Naive thymus-derived CD4-positive, alpha-beta T cell (primary cell): Measurements from ENCODE around the gene OOSP1. TPM values are rescaled to one million over a fixed set of nuclear protein-coding genes. Genes with fewer than 3 reads are reported as not detected.

ENCODE experiments used
- ATAC-seq: fragments of 150-1000 bp; cut with Tn5 transposase; 2 replicates; pipeline ENCODE4 v1.10.0; 2021; ENCODE audit warnings: mild to moderate bottlenecking, moderate library complexity
- CTCF ChIA-PET: fragments of 350-600 bp; sonication (Branson Sonifier 250); formaldehyde crosslinking; loops from one replicate; lab custom pipeline; 2021; ENCODE audit warnings: antibody characterized with exemption; lab: Charles Lee
- POLR2A ChIA-PET: fragments of 350-600 bp; sonication (Branson Sonifier 250); formaldehyde crosslinking; loops from one replicate; lab custom pipeline; 2021; ENCODE audit warnings: antibody characterized with exemption, inconsistent platforms; lab: Charles Lee
- DNase-seq, 9 donors: peaks; one replicate each; pipeline versions ENCODE4 v3.0.0 to v3.0.0-alpha.2; 2020 to 2022; ENCODE audit warnings: mixed read lengths in 1 of 9
- H3K27ac ChIP-seq: one replicate; pipeline ENCODE4 v1.7.0; 2013; ENCODE audit warnings: mild to moderate bottlenecking, low read depth, low read length, moderate library complexity
- H3K27me3 ChIP-seq, 2 donors: one replicate each; pipeline ENCODE4 v1.7.0; 2013; ENCODE audit warnings: low read length in 2 of 2, mild to moderate bottlenecking in 2 of 2, moderate library complexity in 2 of 2; ENCODE audit not compliant: control insufficient read depth in 2 of 2, insufficient read depth in 2 of 2
- H3K36me3 ChIP-seq, 3 experiments: 1 replicate in 2 of 3; 2 replicates in 1 of 3; pipeline ENCODE4 v1.7.0; 2013; ENCODE audit warnings: low read length in 3 of 3, mild to moderate bottlenecking in 3 of 3, moderate library complexity in 1 of 3; ENCODE audit not compliant: insufficient read depth in 3 of 3, control insufficient read depth in 2 of 3
- H3K4me1 ChIP-seq, 2 donors: one replicate each; pipeline ENCODE4 v1.7.0; 2013; ENCODE audit warnings: low read length in 2 of 2, mild to moderate bottlenecking in 2 of 2, moderate library complexity in 1 of 2; ENCODE audit not compliant: control insufficient read depth in 2 of 2, insufficient read depth in 2 of 2
- H3K4me3 ChIP-seq: 2 replicates; pipeline ENCODE4 v1.7.0; 2013; ENCODE audit warnings: mild to moderate bottlenecking, low read length
- H3K9me3 ChIP-seq, 3 experiments: 1 replicate in 2 of 3; 2 replicates in 1 of 3; pipeline ENCODE4 v1.7.0; 2013; ENCODE audit warnings: low read length in 3 of 3; ENCODE audit not compliant: control insufficient read depth in 2 of 3
- H3K27ac Mint-ChIP-seq, 9 donors: one replicate each; pipeline ENCODE4 v1.8.0; 2020 to 2022; ENCODE audit warnings: mixed read lengths in 9 of 9, mild to moderate bottlenecking in 8 of 9, moderate library complexity in 5 of 9, inconsistent platforms in 2 of 9
- H3K27me3 Mint-ChIP-seq, 5 donors: one replicate each; pipeline ENCODE4 v1.8.0; 2021 to 2022; ENCODE audit warnings: mixed read lengths in 5 of 5, mild to moderate bottlenecking in 1 of 5
- H3K36me3 Mint-ChIP-seq, 5 donors: one replicate each; pipeline ENCODE4 v1.8.0; 2020 to 2022; ENCODE audit warnings: mixed read lengths in 5 of 5, mild to moderate bottlenecking in 3 of 5, inconsistent platforms in 1 of 5
- H3K4me1 Mint-ChIP-seq, 7 donors: one replicate each; pipeline ENCODE4 v1.8.0; 2020 to 2022; ENCODE audit warnings: mixed read lengths in 7 of 7, mild to moderate bottlenecking in 3 of 7, inconsistent platforms in 1 of 7
- H3K4me3 Mint-ChIP-seq, 10 donors: one replicate each; pipeline ENCODE4 v1.8.0; 2020 to 2022; ENCODE audit warnings: mild to moderate bottlenecking in 10 of 10, mixed read lengths in 10 of 10, moderate library complexity in 6 of 10, inconsistent platforms in 2 of 10
- H3K9me3 Mint-ChIP-seq, 11 donors: one replicate each; pipeline ENCODE4 v1.8.0; 2020 to 2022; ENCODE audit warnings: mixed read lengths in 11 of 11, mild to moderate bottlenecking in 4 of 11, inconsistent platforms in 1 of 11, moderate library complexity in 1 of 11
- intact Hi-C, 2 donors: fragments of 100-400 bp; cut with micrococcal nuclease; formaldehyde crosslinking; loops; one replicate each; pipeline ENCODE4 v1.15.1; 2023
- polyA plus RNA-seq, 2 donors: library from polyadenylated mRNA; unstranded; fragments of 300-500 nt; fragmentation: Illumina TruSeq; gene quantifications; one replicate each; pipeline ENCODE4 v1.2.3, GENCODE V29; 2021
- total RNA-seq, 6 experiments: library from RNA in 5 of 6; stranded (reverse) in 5 of 6; gene quantifications; 1 replicate in 5 of 6; 2 replicates in 1 of 6; pipeline ENCODE4 v1.2.3 and lab custom pipeline; 2021 to 2026

Gene OOSP1
- total and polyA plus RNA-seq, 7 experiments from 2014 or later = not detected

DNA sequence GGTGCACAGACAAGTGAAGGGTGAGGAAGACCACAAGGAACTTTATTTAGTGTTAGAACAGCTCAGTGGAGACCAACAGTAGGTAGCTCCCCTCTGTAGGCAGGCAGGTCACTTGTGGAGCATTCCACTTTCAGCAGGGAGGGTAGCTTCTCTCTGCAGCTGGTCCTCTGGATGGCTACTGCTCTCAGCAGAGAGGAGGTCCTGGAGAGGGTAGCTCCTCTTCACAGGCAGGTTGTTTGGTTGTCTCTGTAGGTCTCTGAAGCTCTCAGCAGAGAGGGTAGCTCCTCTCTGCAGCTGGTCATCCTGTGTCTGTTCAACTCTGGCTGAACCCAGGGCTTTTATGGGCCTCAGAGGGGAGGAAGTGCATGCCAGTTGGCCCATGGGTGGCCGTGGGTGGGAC, 6.5 kb upstream of the OOSP1 start:
- no peak overlapping the region for H3K27ac Mint-ChIP-seq

DNA sequence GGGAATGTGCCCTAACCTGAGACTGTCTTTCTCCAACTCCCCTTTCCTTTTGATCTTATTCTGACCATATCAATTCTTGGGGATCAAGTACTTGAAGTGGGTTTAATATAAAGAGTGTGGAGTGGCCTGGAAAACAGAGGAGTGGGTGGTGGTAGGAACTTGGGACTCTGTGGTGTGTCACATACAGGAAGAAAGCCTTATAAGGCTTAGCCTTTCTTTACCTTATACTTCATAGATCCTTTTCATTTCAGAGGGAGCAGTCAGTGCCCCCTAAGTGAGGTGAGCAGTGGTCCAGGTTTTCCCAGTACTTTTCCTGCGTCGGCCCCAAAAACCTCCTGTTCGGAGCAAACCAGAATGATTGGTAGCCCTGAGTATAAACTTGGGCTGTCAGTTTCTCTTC, 486 bp downstream of the OOSP1 start:
- H3K36me3 ChIP-seq = no peaks in the 10 kb centered on the region
- H3K27ac ChIP-seq = no peak overlapping the region
- intact Hi-C loops = no loop called here
- peaks cover 0 to 25% (median 22%) of the 10 kb centered on the region in 5 donors for H3K27me3 Mint-ChIP-seq
- DNase-seq (no peak), ATAC-seq (no peak)
- ChIA-PET POLR2A (no interaction called here), CTCF (interaction anchor here (0.6 kb wide), 1 partner anchor 36 kb away, joined by 3 read pairs; no protein-coding TSS in a partner anchor)
- peaks cover 0 to 5% (median 0%) of the 10 kb centered on the region in 7 donors for H3K4me1 Mint-ChIP-seq
- no peaks in the 10 kb centered on the region for H3K36me3 Mint-ChIP-seq
- peaks cover 0 to 8% (median 0%) of the 10 kb centered on the region in 11 donors for H3K9me3 Mint-ChIP-seq
- no peaks in the 10 kb centered on the region for H3K4me1 ChIP-seq
- no peaks in the 10 kb centered on the region for H3K9me3 ChIP-seq
- no peak overlapping the region for H3K4me3 ChIP-seq
- H3K27ac Mint-ChIP-seq = no peak overlapping the region
- no peaks in the 10 kb centered on the region for H3K27me3 ChIP-seq
- H3K4me3 Mint-ChIP-seq = no peak overlapping the region

More for the DNA sequence above, 6.5 kb upstream of the OOSP1 start:
- H3K4me3 ChIP-seq = no peak overlapping the region
- H3K27me3 ChIP-seq = no peaks in the 10 kb centered on the region
- Mint-ChIP-seq H3K27me3 (peaks cover 0 to 9% (median 5%) of the 10 kb centered on the region in 5 donors), H3K36me3 (peaks cover 0 to 13% (median 5%) of the 10 kb centered on the region in 5 donors), H3K4me1 (no peaks in the 10 kb centered on the region), H3K9me3 (peaks cover 7 to 45% (median 17%) of the 10 kb centered on the region in 11 donors), H3K4me3 (no peak overlapping the region)
- H3K4me1 ChIP-seq = no peaks in the 10 kb centered on the region
- H3K27ac ChIP-seq = no peak overlapping the region
- ChIA-PET POLR2A (no interaction called here), CTCF (interaction anchor here (0.6 kb wide), 1 partner anchor 13 kb away, joined by 3 read pairs; no protein-coding TSS in a partner anchor)
- peaks cover 0 to 11% (median 0%) of the 10 kb centered on the region in 3 experiments for H3K9me3 ChIP-seq
- H3K36me3 ChIP-seq = no peaks in the 10 kb centered on the region
- intact Hi-C loops = no loop called here
- ATAC-seq (no peak), DNase-seq (no peak)

DNA sequence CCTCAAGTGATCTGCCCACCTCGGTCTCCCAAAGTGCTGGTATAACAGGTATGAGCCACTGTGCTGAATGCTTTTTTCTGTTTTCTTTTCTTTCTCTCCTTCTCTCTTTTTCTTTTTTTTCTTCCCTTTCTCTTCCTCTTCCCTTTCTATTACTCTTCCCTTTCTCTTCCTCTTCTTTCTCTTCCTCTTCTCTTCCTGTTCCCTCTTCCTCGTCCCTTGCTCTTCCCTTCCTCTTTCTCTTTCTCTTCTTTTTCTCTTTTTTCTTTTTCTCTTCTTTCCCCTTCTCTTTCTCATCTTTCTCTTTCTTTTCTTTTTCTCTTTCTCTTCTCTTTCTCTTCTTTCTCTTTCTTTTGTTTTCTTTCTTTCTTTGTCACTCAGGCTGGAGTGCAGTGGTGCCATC, 1.2 kb downstream of the OOSP1 start:
- intact Hi-C loops = no loop called here
- Mint-ChIP-seq H3K27ac (no peak overlapping the region), H3K27me3 (peaks cover 0 to 32% (median 23%) of the 10 kb centered on the region in 5 donors), H3K9me3 (peaks cover 0 to 13% (median 1%) of the 10 kb centered on the region in 11 donors), H3K4me3 (no peak overlapping the region), H3K36me3 (no peaks in the 10 kb centered on the region), H3K4me1 (peaks cover 0 to 5% (median 0%) of the 10 kb centered on the region in 7 donors)
- ATAC-seq = no peak
- Histone ChIP-seq H3K27ac (no peak overlapping the region), H3K27me3 (no peaks in the 10 kb centered on the region), H3K4me1 (no peaks in the 10 kb centered on the region), H3K36me3 (no peaks in the 10 kb centered on the region), H3K9me3 (no peaks in the 10 kb centered on the region), H3K4me3 (no peak overlapping the region)
- ChIA-PET CTCF (no interaction called here), POLR2A (no interaction called here)
- DNase-seq = no peak

DNA sequence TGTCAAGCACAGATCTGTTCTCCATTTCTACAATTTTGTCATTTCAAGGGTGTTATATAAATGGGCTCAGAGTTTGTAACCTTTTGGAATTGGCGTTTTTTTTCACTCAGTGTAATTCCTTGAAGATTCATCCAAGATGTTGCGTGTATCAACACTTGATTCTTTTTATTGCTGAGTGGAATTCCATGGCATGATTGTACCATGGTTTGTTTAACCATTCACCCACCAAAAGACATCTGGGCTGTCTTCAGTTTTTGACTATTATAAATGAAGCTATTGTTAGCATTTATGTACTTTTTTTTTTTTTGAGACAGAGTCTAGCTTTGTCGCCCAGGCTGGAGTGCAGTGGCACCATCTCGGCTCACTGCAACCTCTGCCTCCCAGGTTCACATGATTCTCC, 2.9 kb downstream of the OOSP1 start:
- POLR2A ChIA-PET = no interaction called here
- Histone ChIP-seq H3K4me1 (no peaks in the 10 kb centered on the region), H3K27ac (no peak overlapping the region), H3K9me3 (no peaks in the 10 kb centered on the region), H3K4me3 (no peak overlapping the region), H3K27me3 (no peaks in the 10 kb centered on the region), H3K36me3 (no peaks in the 10 kb centered on the region)
- ATAC-seq = no peak
- no peak overlapping the region for H3K27ac Mint-ChIP-seq
- H3K27me3 Mint-ChIP-seq = peaks cover 0 to 42% (median 32%) of the 10 kb centered on the region in 5 donors
- H3K4me1 Mint-ChIP-seq = peaks cover 0 to 5% (median 0%) of the 10 kb centered on the region in 7 donors
- H3K9me3 Mint-ChIP-seq = peaks cover 0 to 13% (median 2%) of the 10 kb centered on the region in 11 donors
- H3K36me3 Mint-ChIP-seq = peaks cover 0 to 5% (median 0%) of the 10 kb centered on the region in 5 donors
- CTCF ChIA-PET = no interaction called here
- H3K4me3 Mint-ChIP-seq = no peak overlapping the region
- no peak for DNase-seq
- intact Hi-C loops = no loop called here

DNA sequence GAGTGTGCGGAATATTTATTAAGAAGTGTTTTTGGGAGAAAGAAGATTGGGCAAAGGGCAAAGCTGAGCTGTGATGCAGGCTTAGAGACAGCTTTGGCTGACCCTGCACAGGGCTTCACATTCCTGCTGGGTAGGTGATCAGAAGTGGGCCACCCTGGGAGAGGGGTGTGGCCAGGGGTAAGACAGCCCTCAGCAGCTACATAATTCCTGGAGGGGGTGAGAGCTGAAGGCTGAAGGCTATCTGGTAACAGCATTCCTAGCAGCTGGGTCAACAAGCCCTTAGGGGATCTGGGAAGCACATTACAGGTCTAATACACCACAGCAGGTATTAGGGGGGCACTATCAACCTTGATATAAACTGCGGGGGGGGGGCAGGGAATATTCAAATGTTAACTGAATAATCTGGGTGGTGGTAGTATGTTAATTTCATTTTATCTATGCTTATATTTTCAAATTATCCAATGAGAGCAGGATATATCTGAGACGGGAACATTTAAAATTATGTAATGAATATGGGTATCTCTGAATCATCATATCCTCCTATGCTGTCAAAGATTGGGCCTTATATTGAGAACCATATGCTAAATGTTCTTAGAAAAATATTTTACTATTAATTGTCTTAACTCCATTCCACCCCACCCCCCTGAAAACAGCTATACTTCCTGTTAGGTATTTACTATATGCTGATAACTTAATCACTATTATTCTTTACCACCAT, 5.9 kb downstream of the OOSP1 start:
- POLR2A ChIA-PET = interaction anchor here (0.6 kb wide), 1 partner anchor 49 kb away, joined by 5 read pairs; no protein-coding TSS in a partner anchor
- Histone ChIP-seq H3K27me3 (no peaks in the 10 kb centered on the region), H3K4me3 (no peak overlapping the region), H3K36me3 (no peaks in the 10 kb centered on the region), H3K27ac (no peak overlapping the region), H3K4me1 (no peaks in the 10 kb centered on the region), H3K9me3 (no peaks in the 10 kb centered on the region)
- Mint-ChIP-seq H3K36me3 (peaks cover 0 to 5% (median 0%) of the 10 kb centered on the region in 5 donors), H3K4me3 (no peak overlapping the region), H3K27me3 (peaks cover 0 to 53% (median 41%) of the 10 kb centered on the region in 5 donors), H3K4me1 (peaks cover 0 to 4% (median 0%) of the 10 kb centered on the region in 7 donors), H3K9me3 (peaks cover 0 to 8% (median 2%) of the 10 kb centered on the region in 11 donors), H3K27ac (no peak overlapping the region)
- intact Hi-C loops = no loop called here
- DNase-seq (no peak), ATAC-seq (no peak)
- CTCF ChIA-PET = no interaction called here

DNA sequence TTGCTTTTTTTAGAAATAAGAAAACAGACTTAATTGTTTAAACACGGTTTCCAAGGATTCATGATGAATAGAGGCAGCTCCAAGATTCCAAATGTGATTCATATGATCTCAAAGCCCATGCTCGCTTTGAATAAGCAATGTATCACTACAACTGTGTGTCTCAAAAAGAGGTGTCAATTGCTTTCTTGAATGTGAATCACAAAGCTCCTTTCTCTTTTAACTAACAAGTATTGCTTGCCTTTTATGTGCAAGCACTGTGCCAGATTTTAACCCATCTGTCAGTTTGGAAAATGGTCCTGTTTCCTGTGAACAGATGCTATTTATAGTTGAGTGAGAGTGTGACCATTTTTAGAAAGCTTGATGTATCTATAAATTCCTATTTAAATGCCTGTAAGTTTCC, 6.5 kb downstream of the OOSP1 start:
- Mint-ChIP-seq H3K27ac (no peak overlapping the region), H3K9me3 (peaks cover 0 to 8% (median 1%) of the 10 kb centered on the region in 11 donors), H3K27me3 (peaks cover 0 to 53% (median 40%) of the 10 kb centered on the region in 5 donors), H3K4me1 (no peaks in the 10 kb centered on the region), H3K36me3 (peaks cover 0 to 5% (median 0%) of the 10 kb centered on the region in 5 donors), H3K4me3 (no peak overlapping the region)
- POLR2A ChIA-PET = no interaction called here
- Histone ChIP-seq H3K36me3 (no peaks in the 10 kb centered on the region), H3K9me3 (no peaks in the 10 kb centered on the region), H3K4me1 (no peaks in the 10 kb centered on the region), H3K27me3 (no peaks in the 10 kb centered on the region), H3K27ac (no peak overlapping the region), H3K4me3 (no peak overlapping the region)
- CTCF ChIA-PET = no interaction called here
- no peak for ATAC-seq
- no peak for DNase-seq
- intact Hi-C loops = no loop called here
